ENCODE data around the gene EXOC6B.

EXOC6B gene

GRCh38 chr2:72338076-72338475 is 487.8 kb downstream of the EXOC6B start:
- DNase-seq, result no peak

DNA sequence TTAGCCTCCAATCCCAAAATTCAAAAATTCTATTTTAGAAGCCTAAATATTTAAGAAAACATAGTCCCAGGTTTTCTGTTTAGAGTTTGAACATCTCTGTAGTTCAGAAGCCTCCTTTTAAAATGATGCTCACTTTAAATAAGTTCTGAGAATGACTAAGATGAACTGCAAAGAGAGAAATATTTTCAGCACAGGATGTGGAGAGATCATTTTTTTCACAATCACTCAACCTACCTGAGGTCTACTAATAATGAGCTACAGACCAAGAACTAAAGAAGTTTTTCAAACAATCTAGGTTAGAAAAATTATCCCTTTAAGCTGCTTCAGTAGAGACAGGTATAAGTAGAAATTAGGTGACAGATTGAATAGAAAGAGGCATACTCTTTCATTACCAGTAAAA is 493.1 kb downstream of the EXOC6B start:
- no peak for DNase-seq

- no peak for DNase-seq
Observed at GRCh38 chr2:72330652-72331051, 495.2 kb downstream of the EXOC6B start.

GRCh38 chr2:72326759-72327158 is 499.1 kb downstream of the EXOC6B start:
- DNase-seq, result no peak

GRCh38 chr2:72325592-72326422 is 500.0 kb downstream of the EXOC6B start:
- no peak for DNase-seq

DNA sequence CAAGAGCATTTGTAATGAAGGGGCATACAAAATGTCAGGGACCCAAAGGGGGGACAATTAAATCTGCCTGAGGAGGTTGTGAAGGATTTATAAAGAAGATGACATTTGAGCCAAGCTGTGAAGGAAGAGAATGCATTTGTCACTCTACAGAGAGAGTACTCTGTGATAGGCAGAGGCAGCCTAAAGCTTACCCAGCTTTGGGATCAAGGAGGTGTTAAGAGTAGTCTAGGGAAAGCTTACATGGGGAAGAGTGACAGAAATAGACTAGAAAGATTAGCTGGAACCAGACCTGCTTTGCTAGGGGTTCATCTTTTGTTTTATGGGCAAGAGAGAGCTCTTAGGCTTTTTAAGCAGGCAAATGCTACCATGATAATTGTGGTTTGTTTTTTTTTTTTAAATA is 509.1 kb downstream of the EXOC6B start:
- no peak for DNase-seq

GRCh38 chr2:72300147-72300684 is 525.6 kb downstream of the EXOC6B start:
- no peak for DNase-seq

DNA sequence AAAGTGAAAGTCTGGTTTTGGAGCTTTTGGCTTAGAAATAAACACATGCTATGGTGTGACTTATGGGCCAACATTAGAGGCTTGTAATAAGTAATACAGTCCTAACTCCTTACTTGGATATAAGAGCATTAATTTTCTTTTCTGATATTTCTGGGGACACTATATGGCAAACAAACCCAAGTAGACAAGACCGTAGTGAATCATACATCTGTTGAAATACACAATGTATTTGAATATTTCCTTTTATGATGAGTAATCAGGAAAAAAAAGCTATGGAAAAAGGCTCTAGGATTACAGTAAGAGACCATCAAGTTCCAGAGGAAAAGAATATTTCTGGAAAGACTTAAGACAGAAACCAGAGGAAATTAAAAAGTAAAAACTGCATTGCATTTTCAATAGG is 532.2 kb downstream of the EXOC6B start:
- DNase-seq, result no peak

DNA sequence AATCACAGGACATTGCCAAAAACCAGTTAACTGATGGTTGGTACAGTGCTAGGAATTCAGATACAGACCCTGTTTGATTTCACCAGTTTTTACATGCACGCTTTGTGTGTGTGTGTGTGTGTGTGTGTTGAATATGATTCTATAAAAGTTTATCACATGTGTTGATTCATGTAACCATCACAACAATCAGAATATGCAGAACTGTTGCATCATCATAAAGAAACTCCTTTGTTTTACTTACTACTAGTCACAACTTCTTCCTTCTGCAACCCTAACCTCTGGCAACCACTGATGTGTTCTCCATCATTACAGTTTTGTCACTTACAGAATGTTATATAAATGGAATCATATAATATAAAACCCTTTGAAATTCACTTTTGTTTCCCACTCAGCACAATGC is 533.4 kb downstream of the EXOC6B start:
- no peak for DNase-seq

DNA sequence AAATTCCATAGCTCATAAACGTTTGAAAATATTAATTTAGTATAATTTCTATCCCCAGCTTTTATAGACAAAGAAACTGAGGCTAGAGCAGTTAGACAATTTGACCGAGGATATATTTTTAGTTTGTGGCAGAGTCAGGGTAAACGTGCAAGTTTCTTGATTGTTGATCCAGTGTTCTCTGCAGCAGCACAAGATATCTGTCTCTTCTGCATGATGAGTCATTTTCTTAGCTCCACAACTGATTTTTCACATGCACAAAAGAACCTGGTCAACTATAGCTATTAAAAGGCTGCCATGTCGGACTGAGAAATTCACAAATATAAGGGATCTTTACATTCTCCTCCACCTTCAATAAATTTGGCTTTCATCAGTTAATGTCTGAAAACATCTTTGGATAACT is 534.8 kb downstream of the EXOC6B start:
- DNase-seq, result no peak

- DNase-seq, result no peak
Observed at GRCh38 chr2:72289736-72290135, 536.1 kb downstream of the EXOC6B start.

- no peak for DNase-seq
Observed at GRCh38 chr2:72289283-72289682, 536.5 kb downstream of the EXOC6B start.

GRCh38 chr2:72278046-72278445 is 547.8 kb downstream of the EXOC6B start:
- DNase-seq, result no peak

DNA sequence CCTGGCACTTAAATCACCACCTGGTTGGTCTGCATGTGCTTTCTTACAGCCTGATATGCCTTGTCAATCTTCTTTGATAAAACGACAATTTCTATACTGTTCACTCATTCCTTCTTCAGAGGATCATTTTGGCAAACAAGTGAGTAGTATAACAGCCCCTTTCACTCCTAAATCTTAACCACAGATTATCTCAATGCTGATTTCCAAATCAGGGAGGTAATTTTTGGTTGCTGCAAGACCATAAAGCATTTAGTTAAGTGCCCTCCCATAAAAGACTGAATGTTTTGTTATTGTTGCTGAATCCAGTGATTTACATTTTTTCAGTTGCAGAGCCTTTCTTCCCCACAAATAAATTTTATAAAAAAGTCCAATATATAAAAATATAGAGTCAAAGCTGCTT is 549.0 kb downstream of the EXOC6B start:
- DNase-seq, result no peak

DNA sequence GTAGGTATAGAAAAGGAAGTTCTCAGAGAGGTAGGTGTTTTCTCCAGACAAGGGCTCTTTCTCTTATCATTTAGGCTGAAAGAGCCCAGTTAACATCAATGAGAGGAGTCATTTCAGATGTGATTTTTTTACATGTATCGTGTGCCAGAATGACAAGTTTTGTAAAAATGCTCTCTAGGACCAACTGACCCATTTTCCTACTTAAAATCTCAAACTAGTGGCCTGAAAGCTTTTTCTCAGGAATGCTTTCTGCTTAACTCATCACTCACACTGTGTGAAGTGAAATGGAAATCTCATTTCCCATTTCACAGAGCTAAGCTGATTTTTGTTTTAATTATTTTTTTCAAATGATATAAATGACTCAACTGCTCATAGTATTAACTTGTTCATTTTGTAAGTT is 549.5 kb downstream of the EXOC6B start:
- DNase-seq, result no peak

DNA sequence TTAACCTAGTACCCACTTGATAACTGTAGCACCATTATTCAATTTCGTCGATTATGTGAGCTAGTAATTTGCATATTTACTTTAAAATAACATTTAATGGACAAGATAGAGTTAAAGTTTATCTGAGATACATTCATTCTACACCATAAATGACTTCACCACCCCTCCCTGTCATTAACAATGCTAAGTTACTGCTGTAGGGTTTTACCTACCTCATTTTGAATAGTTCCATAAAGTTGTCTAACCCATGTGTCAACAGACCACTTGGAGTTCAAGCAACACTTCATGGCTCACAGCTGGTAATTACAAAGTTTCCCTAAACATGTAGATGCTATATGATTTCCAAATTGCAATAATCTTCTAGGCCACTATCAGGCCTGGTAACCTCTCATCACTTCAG is 550.7 kb downstream of the EXOC6B start:
- DNase-seq, result no peak

DNA sequence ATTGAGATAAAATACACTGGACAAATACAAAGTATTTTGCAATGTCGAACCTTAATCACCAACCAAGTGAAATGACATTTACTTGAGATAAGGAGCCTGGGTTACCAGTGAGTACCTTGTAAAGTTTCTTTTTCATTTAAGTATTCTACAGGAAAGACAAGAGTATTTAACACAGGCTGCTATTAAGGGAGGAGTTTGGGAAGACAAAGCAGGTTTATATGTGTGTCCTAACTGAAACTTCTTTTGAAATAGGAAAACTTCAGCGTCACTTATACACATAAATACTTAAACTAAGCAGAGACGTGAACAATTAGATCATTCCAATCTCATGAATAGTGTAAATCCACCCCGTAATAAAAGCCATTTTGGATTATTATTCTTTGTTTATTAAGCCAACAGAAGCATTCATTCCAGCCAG is 551.4 kb downstream of the EXOC6B start:
- DNase-seq, result no peak

DNA sequence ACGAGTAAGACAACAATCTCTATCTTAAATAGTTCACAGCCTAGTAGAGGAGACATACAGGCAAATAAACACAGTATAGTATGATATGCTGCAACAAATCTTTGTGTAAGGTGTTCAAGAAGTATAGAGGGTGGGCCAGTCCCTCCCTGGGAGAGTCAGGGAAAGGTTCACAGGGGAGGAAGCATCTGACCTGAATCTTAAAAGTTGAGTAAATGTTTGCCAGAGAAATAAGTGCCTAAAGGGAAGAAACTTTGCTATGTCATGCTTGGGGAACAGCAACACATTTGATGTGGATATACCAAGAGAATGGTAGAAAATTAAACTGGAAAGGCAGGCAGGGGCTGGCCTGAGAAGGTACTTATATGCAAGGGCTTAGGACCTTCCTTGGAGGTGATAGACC is 552.4 kb downstream of the EXOC6B start:
- no peak for DNase-seq

DNA sequence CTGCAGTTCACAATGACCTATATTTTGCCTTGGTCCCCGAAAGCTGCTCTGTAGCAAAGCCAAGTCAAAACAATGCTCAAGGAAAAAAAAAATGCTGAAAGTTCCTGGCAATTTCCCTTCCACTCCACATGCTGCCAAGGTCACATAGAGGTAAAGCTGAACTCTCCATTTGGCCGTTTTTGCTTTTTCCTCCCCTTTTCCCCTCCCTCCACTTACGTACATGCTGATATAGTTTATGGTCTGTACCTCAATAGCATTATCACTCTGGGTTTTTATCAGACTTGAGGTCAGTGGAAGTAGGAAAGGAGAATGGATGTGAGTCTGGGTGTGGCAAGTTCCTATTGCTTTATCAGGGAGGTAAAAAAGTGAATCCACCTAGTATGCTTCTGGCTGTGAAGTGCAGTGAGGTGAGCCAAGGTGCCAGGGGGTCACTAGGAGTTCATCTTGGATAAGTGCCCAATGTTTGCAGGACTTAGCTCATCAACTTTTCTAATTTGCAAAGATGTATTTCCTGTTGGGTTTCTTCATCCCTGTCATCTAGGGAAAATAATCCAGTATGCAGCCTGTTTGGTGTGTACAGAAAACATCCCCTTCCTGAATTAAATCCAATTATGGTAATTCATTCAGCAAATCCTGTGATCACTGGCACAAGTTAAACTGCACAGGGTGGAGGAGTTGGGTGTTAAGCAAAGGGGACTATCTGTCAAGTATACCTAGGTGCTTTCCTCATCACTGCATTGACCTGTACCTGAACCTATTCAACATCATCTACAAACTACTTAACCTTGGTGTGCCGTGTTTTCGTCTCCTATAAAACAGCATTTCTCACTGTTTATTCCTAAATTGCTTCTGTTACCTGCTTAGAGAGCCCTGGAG is 553.8 kb downstream of the EXOC6B start:
- no peak for DNase-seq

DNA sequence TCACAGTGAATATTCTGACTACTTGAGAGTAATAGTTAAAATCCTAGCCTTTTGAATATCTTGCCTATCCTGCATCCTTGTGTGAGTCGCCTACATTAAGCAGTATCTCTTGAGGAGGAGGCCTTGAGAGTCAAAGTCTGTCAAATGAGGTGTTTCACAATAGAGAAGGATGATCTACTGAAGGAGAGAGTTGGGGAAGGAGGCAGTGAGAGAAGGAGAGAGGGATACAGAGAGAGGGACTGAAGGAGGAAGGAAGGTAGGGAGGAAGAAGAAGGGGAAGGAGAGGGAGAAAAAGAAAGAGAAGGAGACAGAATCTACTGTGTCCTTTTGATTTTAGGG is 554.6 kb downstream of the EXOC6B start:
- DNase-seq, result no peak

DNA sequence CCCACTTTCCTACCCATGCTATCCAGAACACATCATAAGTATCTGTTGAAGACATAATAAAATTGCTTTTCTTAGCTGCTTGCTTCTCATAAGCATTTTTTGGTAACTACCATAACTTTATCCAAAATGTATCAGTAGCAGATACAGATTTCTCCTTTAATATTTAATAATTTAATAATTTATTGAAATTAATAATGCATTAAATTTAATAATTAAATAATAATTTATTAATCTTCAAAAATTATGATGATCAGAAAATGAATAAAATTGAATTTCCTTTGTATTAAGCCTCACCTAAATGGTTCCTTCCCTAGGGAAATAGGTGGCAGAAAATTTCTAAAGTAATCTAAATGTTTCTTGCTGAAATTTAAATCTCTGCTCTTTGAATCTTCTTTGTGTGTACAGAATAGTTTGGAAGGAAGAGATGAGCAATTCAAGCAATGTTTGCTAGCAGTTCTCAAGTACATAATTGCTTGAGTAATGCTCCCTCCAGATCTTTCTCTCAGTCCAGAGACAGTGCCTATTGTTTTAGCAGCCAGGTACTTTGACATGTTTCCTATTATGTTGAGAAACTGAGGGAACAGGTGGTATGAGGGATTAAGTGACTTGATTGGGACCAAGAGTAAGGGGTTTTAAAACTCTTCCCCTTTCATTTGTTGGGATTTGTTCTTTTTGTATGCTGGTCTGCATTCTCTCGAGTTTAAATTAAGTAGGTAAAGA is 555.1 kb downstream of the EXOC6B start:
- DNase-seq, result no peak

DNA sequence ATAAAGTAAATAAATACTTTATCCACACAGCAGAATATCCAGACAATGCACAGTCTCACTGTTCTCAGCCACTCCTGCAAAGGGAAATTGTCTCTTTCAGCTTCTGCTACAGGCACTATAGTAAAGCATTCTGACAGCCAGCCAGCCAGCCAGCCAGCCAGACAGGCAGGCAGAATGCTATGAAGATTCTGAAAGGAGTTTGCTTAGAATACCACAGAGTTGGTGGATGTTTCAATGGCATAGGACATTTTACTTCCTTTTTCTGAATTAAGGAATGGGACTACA is 562.1 kb downstream of the EXOC6B start:
- no peak for DNase-seq

- no peak for DNase-seq
Observed at GRCh38 chr2:72263043-72263775, 562.6 kb downstream of the EXOC6B start.

Measured in CD4-positive, alpha-beta T cell treated with Interleukin-12 subunit alpha and Interleukin-12 subunit beta, for 1 hour (primary cell).